ENCODE results near the gene SOX15. TPM values are rescaled to one million over a fixed set of nuclear protein-coding genes. Genes with fewer than 3 reads are reported as not detected.

Gene SOX15
- total and polyA plus RNA-seq, 2 of the 13 experiments (the other 11 are each of a cell fraction or from before 2014, with no cell fraction given) = 0.07 to 0.18 TPM

DNA sequence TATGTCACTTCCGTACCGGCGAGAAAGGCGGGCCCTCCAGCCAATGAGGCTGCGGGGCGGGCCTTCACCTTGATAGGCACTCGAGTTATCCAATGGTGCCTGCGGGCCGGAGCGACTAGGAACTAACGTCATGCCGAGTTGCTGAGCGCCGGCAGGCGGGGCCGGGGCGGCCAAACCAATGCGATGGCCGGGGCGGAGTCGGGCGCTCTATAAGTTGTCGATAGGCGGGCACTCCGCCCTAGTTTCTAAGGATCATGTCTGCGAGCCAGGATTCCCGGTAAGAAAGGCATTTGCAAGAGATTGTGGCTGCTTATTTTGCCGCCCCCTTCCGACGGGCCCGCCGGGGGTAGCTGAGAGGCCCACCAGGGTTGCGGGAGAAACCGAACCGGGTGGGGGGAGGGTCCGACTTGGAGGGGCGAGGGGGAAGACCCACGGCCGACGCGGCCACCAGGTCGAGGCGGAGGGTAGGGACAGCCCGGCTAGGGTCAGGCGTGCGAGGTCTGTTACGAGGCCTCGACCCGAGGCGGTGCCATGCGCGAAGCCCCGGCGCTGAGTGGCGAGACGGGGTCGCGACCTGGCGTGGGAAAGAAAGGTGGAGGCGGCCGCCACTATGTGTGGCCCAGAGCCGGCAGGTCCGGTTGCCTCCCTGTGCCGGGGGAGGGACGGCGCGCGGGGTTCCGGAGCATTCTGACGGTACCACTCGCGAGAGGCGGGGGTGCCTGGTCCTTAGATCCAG, 17.1 kb downstream of the SOX15 start (continued):
- no peak for TF ChIP-seq ZNF512B (CRISPR knock-in tag; IDR thresholded peaks at IDR 0.05; ENCODE audit: borderline replicate concordance)
- TF ChIP-seq, protein P1, sequence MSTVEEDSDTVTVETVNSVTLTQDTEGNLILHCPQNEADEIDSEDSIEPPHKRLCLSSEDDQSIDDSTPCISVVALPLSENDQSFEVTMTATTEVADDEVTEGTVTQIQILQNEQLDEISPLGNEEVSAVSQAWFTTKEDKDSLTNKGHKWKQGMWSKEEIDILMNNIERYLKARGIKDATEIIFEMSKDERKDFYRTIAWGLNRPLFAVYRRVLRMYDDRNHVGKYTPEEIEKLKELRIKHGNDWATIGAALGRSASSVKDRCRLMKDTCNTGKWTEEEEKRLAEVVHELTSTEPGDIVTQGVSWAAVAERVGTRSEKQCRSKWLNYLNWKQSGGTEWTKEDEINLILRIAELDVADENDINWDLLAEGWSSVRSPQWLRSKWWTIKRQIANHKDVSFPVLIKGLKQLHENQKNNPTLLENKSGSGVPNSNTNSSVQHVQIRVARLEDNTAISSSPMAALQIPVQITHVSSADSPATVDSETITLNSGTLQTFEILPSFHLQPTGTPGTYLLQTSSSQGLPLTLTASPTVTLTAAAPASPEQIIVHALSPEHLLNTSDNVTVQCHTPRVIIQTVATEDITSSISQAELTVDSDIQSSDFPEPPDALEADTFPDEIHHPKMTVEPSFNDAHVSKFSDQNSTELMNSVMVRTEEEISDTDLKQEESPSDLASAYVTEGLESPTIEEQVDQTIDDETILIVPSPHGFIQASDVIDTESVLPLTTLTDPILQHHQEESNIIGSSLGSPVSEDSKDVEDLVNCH (CRISPR knock-in tag; IDR thresholded peaks at IDR 0.05) = no peak
- no peak for TF ChIP-seq ZNF841 (CRISPR knock-in tag; IDR thresholded peaks at IDR 0.05; ENCODE audit: borderline replicate concordance)
- no peak for TF ChIP-seq SKI (IDR thresholded peaks at IDR 0.05; ENCODE audit: partially characterized antibody)
- TF ChIP-seq SCMH1 (CRISPR knock-in tag; IDR thresholded peaks at IDR 0.05; ENCODE audit: borderline replicate concordance) = no peak
- TF ChIP-seq, protein P2, sequence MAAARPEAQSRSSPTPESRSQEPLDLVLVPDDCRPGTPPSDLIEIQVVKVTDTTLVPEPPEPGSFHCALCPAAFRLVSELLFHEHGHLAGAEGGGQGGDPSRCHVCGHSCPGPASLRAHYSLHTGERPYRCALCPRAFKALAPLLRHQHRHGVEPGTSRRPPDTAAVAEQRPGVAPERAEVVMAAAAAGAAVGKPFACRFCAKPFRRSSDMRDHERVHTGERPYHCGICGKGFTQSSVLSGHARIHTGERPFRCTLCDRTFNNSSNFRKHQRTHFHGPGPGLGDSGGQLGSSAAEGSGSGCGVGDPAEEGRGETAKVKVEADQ (CRISPR knock-in tag; IDR thresholded peaks at IDR 0.05; ENCODE audit: borderline replicate concordance) = no peak
- TF ChIP-seq FOXP1 (IDR thresholded peaks at IDR 0.05) = no peak
- no peak for TF ChIP-seq FOXP1 (CRISPR knock-in tag; IDR thresholded peaks at IDR 0.05)
- no peak for TF ChIP-seq ZNF296 (CRISPR knock-in tag; conservative IDR thresholded peaks at IDR 0.05)
- TF ChIP-seq IKZF1 (IDR thresholded peaks at IDR 0.05) = no peak
- no peak for TF ChIP-seq ZBTB1 (CRISPR knock-in tag; IDR thresholded peaks at IDR 0.05; ENCODE audit: borderline replicate concordance)
- TF ChIP-seq ZNF136 (CRISPR knock-in tag; IDR thresholded peaks at IDR 0.05; ENCODE audit: low read depth) = no peak

Measured in HepG2 (cell line).